ENCODE results near the gene MMP10. TPM values are rescaled to one million over a fixed set of nuclear protein-coding genes. Genes with fewer than 3 reads are reported as not detected.

The MMP10 gene
- total and polyA plus RNA-seq, 10 donors, result 0.06 to 0.79 (median 0.50) TPM; not detected in 5

DNA sequence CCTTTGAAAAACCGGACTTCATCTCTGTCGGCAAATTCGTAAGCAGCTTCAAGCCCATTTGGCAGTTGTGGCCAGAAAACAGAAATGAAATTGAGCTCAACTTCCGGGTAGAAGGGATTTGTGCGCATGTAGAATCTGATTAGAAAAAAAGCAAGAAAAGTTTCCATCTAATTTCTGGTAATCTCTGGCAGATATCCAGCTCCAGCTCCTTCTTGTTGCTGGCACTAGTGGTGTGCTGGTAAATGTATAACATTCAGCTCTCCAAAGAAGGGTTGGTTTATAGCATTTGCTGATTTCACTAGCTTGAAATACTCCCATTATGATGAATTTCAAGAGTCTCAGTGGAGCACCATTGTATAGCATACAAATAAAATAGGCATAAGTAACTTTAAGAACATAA lies 12.2 kb upstream of the MMP10 start:
- Histone ChIP-seq H3K4me3 (peak overlapping the region in 1 of 8 donors; percentile 14), H3K27ac (no peak overlapping the region), H3K4me1 (no peaks in the 10 kb centered on the region), H3K9me3 (no peaks in the 10 kb centered on the region), H3K36me3 (no peaks in the 10 kb centered on the region), H3K27me3 (replicated peaks in 1 of 7) (no peaks in the 10 kb centered on the region)
- intact Hi-C loops (cut with DNase I; ENCODE audit: low total_unique reads), result no loop called here
- DNase-seq, result no peak
- 75 to 88% (median 87%) methylated on average over 5 of the region's 5 CpGs for WGBS, 5 donors
- TF ChIP-seq POLR2A (IDR thresholded peaks at IDR 0.05) (no peak), POLR2AphosphoS5 (IDR thresholded peaks at IDR 0.05) (no peak)
- TF ChIP-seq, protein P1, sequence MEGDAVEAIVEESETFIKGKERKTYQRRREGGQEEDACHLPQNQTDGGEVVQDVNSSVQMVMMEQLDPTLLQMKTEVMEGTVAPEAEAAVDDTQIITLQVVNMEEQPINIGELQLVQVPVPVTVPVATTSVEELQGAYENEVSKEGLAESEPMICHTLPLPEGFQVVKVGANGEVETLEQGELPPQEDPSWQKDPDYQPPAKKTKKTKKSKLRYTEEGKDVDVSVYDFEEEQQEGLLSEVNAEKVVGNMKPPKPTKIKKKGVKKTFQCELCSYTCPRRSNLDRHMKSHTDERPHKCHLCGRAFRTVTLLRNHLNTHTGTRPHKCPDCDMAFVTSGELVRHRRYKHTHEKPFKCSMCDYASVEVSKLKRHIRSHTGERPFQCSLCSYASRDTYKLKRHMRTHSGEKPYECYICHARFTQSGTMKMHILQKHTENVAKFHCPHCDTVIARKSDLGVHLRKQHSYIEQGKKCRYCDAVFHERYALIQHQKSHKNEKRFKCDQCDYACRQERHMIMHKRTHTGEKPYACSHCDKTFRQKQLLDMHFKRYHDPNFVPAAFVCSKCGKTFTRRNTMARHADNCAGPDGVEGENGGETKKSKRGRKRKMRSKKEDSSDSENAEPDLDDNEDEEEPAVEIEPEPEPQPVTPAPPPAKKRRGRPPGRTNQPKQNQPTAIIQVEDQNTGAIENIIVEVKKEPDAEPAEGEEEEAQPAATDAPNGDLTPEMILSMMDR (IDR thresholded peaks at IDR 0.05 in 8 of 11, conservative IDR thresholded peaks at IDR 0.05 in 3 of 11), result no peak

DNA sequence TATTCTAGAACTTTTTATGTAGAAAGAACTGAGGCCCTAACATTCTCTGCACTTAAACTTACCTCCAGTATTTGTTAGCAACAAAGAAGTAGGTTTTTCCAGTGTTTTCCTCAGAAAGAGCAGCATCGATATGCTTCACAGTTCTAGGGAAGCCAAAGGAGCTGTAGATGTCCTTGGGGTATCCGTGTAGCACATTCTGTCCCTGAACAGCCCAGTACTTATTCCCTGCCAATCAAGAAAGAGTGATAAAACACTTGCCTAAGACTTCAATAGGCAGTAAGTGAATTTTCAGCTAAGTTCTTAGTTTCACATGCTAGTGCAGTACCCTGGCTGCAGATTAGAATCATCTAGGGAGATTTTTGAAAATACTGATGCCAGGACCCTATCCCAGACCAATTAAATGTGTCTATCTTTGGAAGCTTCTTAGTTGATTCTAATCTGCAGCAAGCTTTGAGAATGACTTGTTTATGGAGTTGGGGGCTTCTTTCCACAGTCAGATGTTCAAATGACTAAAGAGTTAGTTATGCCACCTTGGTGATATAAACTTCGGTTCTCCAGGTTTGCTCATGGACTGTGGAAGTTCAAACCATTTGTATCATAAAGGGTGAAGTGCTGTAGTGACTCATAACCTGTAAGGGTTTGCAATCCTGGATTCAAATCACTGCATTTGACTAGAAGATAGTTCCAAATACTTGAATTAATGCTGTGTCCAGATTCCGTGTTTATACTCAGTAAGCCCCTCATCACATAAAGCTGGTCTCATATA lies 11.0 kb upstream of the MMP10 start:
- Histone ChIP-seq H3K4me1 (no peaks in the 10 kb centered on the region), H3K9me3 (no peaks in the 10 kb centered on the region), H3K36me3 (no peaks in the 10 kb centered on the region), H3K27ac (no peak overlapping the region), H3K4me3 (peak overlapping the region in 1 of 8 donors; percentile 14), H3K27me3 (replicated peaks in 1 of 7) (no peaks in the 10 kb centered on the region)
- WGBS, 5 donors, result 76 to 88% (median 82%) methylated on average over 4 of the region's 4 CpGs
- no peak for DNase-seq
- intact Hi-C loops (cut with DNase I; ENCODE audit: low total_unique reads), result no loop called here
- TF ChIP-seq POLR2AphosphoS5 (IDR thresholded peaks at IDR 0.05), result no peak
- TF ChIP-seq, protein P1 (IDR thresholded peaks at IDR 0.05 in 8 of 11, conservative IDR thresholded peaks at IDR 0.05 in 3 of 11), result no peak
- no peak for TF ChIP-seq POLR2A (IDR thresholded peaks at IDR 0.05)

DNA sequence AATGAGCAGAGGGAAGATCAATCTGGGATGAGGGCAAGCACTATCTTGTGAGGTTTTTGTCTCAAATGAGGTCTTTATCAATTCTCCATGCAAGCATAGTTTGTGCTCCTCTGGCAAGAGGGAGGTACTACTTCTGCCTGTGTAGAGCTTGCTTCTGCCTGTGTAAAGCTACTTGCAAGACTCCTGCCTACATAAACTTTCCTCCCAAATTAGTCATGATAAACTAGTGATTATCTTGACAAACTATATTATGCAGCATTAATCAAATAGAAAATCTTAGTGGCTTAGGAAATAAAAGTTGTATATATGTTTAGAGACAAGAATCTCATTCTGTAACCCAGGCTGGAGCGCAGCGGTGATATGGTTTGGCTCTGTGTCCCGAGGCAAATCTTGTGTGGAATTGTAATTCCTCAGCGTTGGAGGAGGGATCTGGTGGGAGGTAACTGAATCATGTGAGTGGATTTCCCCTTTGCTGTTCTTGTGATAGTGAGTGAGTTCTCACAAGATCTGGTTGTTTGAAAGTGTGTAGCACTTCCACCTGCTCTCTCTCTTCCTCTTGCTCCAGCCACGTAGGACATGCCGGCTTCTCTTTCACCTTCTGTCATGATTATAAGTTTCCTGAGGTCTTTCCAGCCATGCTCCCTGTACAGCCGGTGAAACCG lies 8.0 kb upstream of the MMP10 start:
- Histone ChIP-seq H3K27ac (no peak overlapping the region), H3K4me3 (no peak overlapping the region), H3K4me1 (no peaks in the 10 kb centered on the region), H3K9me3 (no peaks in the 10 kb centered on the region), H3K36me3 (no peaks in the 10 kb centered on the region), H3K27me3 (replicated peaks in 1 of 7) (no peaks in the 10 kb centered on the region)
- intact Hi-C loops (cut with DNase I; ENCODE audit: low total_unique reads), result no loop called here
- no peak for DNase-seq
- TF ChIP-seq POLR2A (IDR thresholded peaks at IDR 0.05), result no peak
- no peak for TF ChIP-seq POLR2AphosphoS5 (IDR thresholded peaks at IDR 0.05)
- TF ChIP-seq, protein P1 (IDR thresholded peaks at IDR 0.05 in 8 of 11, conservative IDR thresholded peaks at IDR 0.05 in 3 of 11), result no peak
- 78 to 85% (median 79%) methylated on average over 8 of the region's 8 CpGs for WGBS, 5 donors

DNA sequence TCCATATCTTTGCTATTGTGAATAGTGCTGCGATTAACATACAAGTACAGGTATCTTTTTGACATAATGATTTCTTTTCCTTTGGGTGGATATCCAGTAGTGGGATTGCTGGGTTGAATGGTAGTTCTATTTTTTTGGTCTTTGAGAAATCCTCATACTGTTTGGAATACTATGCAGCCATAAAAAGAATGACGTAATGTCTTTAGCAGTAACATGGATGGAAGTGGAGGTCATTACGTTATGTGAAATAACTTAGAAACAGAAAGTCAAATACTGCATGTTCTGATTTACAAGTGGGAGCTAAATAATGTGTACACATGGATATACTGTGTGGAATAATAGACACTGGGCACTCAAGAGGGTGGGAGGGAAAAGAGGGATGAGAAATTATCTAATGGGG lies 4.0 kb upstream of the MMP10 start:
- Histone ChIP-seq H3K27ac (no peak overlapping the region), H3K36me3 (no peaks in the 10 kb centered on the region), H3K27me3 (replicated peaks in 1 of 7) (no peaks in the 10 kb centered on the region), H3K9me3 (no peaks in the 10 kb centered on the region), H3K4me1 (no peaks in the 10 kb centered on the region), H3K4me3 (no peak overlapping the region)
- DNase-seq, result no peak
- TF ChIP-seq, protein P1 (IDR thresholded peaks at IDR 0.05 in 8 of 11, conservative IDR thresholded peaks at IDR 0.05 in 3 of 11), result no peak
- no peak for TF ChIP-seq POLR2A (IDR thresholded peaks at IDR 0.05)
- TF ChIP-seq POLR2AphosphoS5 (IDR thresholded peaks at IDR 0.05), result no peak
- 84 to 95% (median 90%) methylated on average over 3 of the region's 3 CpGs for WGBS, 5 donors
- intact Hi-C loops (cut with DNase I; ENCODE audit: low total_unique reads), result no loop called here
